Measurements from ENCODE around the gene TUBG2.

The TUBG2 gene

GRCh38 chr17:42632949-42633444, 26.1 kb upstream of the TUBG2 start:
- H3K27me3 ChIP-seq (ENCODE audit: insufficient read depth, low read depth, severe bottlenecking), result no peaks in the 10 kb centered on the region
- no peak overlapping the region for H3K4me3 ChIP-seq (ENCODE audit: low read depth, low read length)
- no peaks in the 10 kb centered on the region for H3K36me3 ChIP-seq
- no peaks in the 10 kb centered on the region for H3K9me3 ChIP-seq (ENCODE audit: severe bottlenecking)
- no peak for DNase-seq
- H3K27ac ChIP-seq, result no peak overlapping the region
- no peak for TF ChIP-seq CTCF (IDR thresholded peaks at IDR 0.05; ENCODE audit: low read depth, low read length)

- DNase-seq, result no peak
- no peak for TF ChIP-seq CTCF (IDR thresholded peaks at IDR 0.05; ENCODE audit: low read depth, low read length)
- Histone ChIP-seq H3K4me3 (ENCODE audit: low read depth, low read length) (no peak overlapping the region), H3K36me3 (no peaks in the 10 kb centered on the region), H3K9me3 (ENCODE audit: severe bottlenecking) (no peaks in the 10 kb centered on the region), H3K27ac (no peak overlapping the region), H3K27me3 (ENCODE audit: insufficient read depth, low read depth, severe bottlenecking) (no peaks in the 10 kb centered on the region)
Measured at GRCh38 chr17:42639525-42640113, 19.5 kb upstream of the TUBG2 start.

- no peak for DNase-seq
- no peak for TF ChIP-seq CTCF (IDR thresholded peaks at IDR 0.05; ENCODE audit: low read depth, low read length)
- Histone ChIP-seq H3K27me3 (ENCODE audit: insufficient read depth, low read depth, severe bottlenecking) (no peaks in the 10 kb centered on the region), H3K9me3 (ENCODE audit: severe bottlenecking) (no peaks in the 10 kb centered on the region), H3K36me3 (no peaks in the 10 kb centered on the region), H3K4me3 (ENCODE audit: low read depth, low read length) (no peak overlapping the region), H3K27ac (no peak overlapping the region)
Measured at GRCh38 chr17:42640121-42640520, 19.0 kb upstream of the TUBG2 start.

- Histone ChIP-seq H3K27ac (no peak overlapping the region), H3K4me3 (ENCODE audit: low read depth, low read length) (no peak overlapping the region), H3K36me3 (no peaks in the 10 kb centered on the region), H3K27me3 (ENCODE audit: insufficient read depth, low read depth, severe bottlenecking) (no peaks in the 10 kb centered on the region), H3K9me3 (ENCODE audit: severe bottlenecking) (no peaks in the 10 kb centered on the region)
- TF ChIP-seq CTCF (IDR thresholded peaks at IDR 0.05; ENCODE audit: low read depth, low read length), result no peak
- DNase-seq, result no peak
Measured at GRCh38 chr17:42642336-42642735, 16.7 kb upstream of the TUBG2 start.

GRCh38 chr17:42647778-42648177, 11.3 kb upstream of the TUBG2 start:
- Histone ChIP-seq H3K27me3 (ENCODE audit: insufficient read depth, low read depth, severe bottlenecking) (no peaks in the 10 kb centered on the region), H3K9me3 (ENCODE audit: severe bottlenecking) (no peaks in the 10 kb centered on the region), H3K36me3 (no peaks in the 10 kb centered on the region), H3K27ac (no peak overlapping the region), H3K4me3 (ENCODE audit: low read depth, low read length) (no peak overlapping the region)
- no peak for DNase-seq
- no peak for TF ChIP-seq CTCF (IDR thresholded peaks at IDR 0.05; ENCODE audit: low read depth, low read length)

- Histone ChIP-seq H3K9me3 (ENCODE audit: severe bottlenecking) (no peaks in the 10 kb centered on the region), H3K27ac (no peak overlapping the region), H3K27me3 (ENCODE audit: insufficient read depth, low read depth, severe bottlenecking) (no peaks in the 10 kb centered on the region), H3K4me3 (ENCODE audit: low read depth, low read length) (no peak overlapping the region), H3K36me3 (no peaks in the 10 kb centered on the region)
- no peak for DNase-seq
- TF ChIP-seq CTCF (IDR thresholded peaks at IDR 0.05; ENCODE audit: low read depth, low read length), result no peak
Measured at GRCh38 chr17:42651392-42651791, 7.7 kb upstream of the TUBG2 start.

All from WERI-Rb-1 (cell line).